Skeletal muscle tissue (tissue), 4 donors: ENCODE data around the gene ADGRB3. TPM values are rescaled to one million over a fixed set of nuclear protein-coding genes. Genes with fewer than 3 reads are reported as not detected.

ENCODE experiments used
- H3K27ac ChIP-seq: one replicate; pipeline ENCODE4 v1.7.0; 2013; ENCODE audit warnings: mild to moderate bottlenecking, low read depth, low read length, inconsistent platforms
- H3K27me3 ChIP-seq, 3 donors: one replicate each; pipeline ENCODE4 v1.7.0; 2013; ENCODE audit warnings: low read length in 3 of 3; ENCODE audit not compliant: control insufficient read depth in 3 of 3, insufficient read depth in 3 of 3
- H3K36me3 ChIP-seq, 3 donors: one replicate each; pipeline ENCODE4 v1.7.0; 2013; ENCODE audit warnings: low read length in 3 of 3; ENCODE audit not compliant: control insufficient read depth in 3 of 3, insufficient read depth in 3 of 3
- H3K4me1 ChIP-seq, 3 donors: one replicate each; pipeline ENCODE4 v1.7.0; 2013; ENCODE audit warnings: low read length in 3 of 3, mild to moderate bottlenecking in 3 of 3; ENCODE audit not compliant: control insufficient read depth in 3 of 3, insufficient read depth in 3 of 3
- H3K4me3 ChIP-seq, 3 donors: one replicate each; pipeline ENCODE4 v1.7.0; 2013; ENCODE audit warnings: low read length in 3 of 3
- H3K9ac ChIP-seq, 3 donors: one replicate each; pipeline ENCODE4 v1.7.0; 2013; ENCODE audit warnings: low read length in 3 of 3, mild to moderate bottlenecking in 3 of 3, moderate library complexity in 2 of 3, low read depth in 1 of 3
- H3K9me3 ChIP-seq, 3 donors: one replicate each; pipeline ENCODE4 v1.7.0; 2013; ENCODE audit warnings: low read length in 3 of 3; ENCODE audit not compliant: control insufficient read depth in 3 of 3
- total RNA-seq: library from RNA; depleted of rRNA; stranded (reverse); fragments of >200 nt; gene quantifications from one replicate; pipeline ENCODE4 v1.2.3, GENCODE V29; 2014
- donor health status: Osteomylitis.

ADGRB3 gene
- total RNA-seq, 1 donor from 2014 or later: 3.1 TPM

DNA sequence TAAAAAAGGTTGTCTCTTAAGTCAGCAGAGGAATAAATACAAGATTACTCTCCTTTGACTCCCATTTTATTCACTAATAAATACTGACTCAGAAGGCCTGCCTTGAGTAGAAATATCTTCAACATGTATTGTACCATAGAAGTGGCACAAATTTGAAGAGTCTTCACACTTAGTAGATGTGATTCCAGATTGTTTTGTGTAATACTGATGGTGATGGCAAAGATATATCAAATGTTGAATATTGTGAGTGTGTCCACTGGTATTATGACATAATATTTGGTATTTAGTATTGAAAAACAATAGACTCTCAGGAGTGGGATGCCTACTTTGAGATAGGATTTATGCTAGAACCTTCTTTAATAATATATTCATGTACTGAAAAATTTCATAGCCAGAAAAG, 7.0 kb downstream of the ADGRB3 start:
- Histone ChIP-seq H3K9me3 (no peaks in the 10 kb centered on the region), H3K4me3 (no peak overlapping the region), H3K36me3 (no peaks in the 10 kb centered on the region), H3K27ac (no peak overlapping the region), H3K9ac (no peak overlapping the region), H3K4me1 (no peaks in the 10 kb centered on the region), H3K27me3 (peaks cover 0 to 29% (median 0%) of the 10 kb centered on the region in 3 donors)

DNA sequence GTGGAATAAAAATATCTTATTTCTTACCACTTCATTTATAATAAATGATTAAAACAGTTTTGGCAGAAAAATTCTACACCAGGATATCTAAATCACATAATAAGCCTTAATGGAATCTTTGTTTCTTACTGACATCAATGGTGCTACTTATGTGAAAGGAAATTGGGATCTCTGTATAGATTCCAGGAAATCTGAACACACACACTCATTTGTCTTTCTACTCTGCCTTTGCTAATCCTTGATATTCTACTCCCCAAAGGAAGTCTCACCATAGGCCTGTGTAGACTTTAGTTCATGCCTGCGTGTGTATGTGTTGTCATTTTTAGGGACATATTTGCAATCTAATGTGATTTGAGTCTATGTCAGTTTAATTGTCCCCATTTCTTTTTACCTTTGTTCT, 7.9 kb downstream of the ADGRB3 start:
- Histone ChIP-seq H3K27ac (no peak overlapping the region), H3K9ac (no peak overlapping the region), H3K36me3 (no peaks in the 10 kb centered on the region), H3K9me3 (no peaks in the 10 kb centered on the region), H3K27me3 (peaks cover 0 to 24% (median 0%) of the 10 kb centered on the region in 3 donors), H3K4me3 (no peak overlapping the region), H3K4me1 (no peaks in the 10 kb centered on the region)

DNA sequence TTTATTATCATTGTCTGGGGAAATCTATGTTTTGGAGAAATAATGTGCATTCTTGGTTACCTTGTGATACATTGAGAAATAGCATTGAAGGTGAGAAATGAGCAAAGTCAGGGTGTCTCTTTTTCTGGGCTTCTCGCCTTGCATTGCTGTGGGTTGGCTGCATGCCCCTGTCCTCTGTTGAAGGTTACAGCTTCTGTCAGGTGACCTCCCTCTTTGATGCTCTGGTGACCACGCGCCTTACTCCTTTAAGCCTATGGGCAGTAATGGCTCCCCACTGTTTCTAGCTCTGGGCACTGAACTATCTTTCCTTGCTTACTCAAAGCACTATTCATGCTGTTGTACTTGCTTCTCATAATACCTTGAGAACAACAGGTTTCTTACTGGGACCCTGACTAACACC, 14.6 kb downstream of the ADGRB3 start:
- no peaks in the 10 kb centered on the region for H3K36me3 ChIP-seq
- H3K4me3 ChIP-seq: no peak overlapping the region
- H3K9me3 ChIP-seq: no peaks in the 10 kb centered on the region
- H3K27me3 ChIP-seq: no peaks in the 10 kb centered on the region
- no peak overlapping the region for H3K27ac ChIP-seq
- H3K4me1 ChIP-seq: no peaks in the 10 kb centered on the region
- H3K9ac ChIP-seq: no peak overlapping the region

DNA sequence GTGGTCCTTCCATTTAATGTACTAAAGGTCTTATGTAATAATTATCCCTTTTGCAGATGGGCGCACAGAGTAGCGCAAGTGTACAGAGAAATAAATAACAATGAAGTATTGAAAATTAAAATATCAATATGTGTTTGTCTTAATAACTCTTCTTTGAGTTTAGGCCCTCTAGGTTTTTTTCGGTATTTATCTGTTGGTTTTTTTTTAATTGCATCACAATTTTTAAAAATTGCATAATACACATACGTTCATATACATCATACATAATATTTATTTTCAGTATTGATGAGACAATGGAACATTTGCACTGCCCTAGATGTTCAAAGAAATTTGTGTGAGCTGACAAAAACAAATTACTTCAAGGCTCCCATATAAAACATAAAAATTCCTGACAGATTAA, 15.1 kb downstream of the ADGRB3 start:
- Histone ChIP-seq H3K9me3 (no peaks in the 10 kb centered on the region), H3K27me3 (no peaks in the 10 kb centered on the region), H3K4me3 (no peak overlapping the region), H3K4me1 (no peaks in the 10 kb centered on the region), H3K9ac (no peak overlapping the region), H3K27ac (no peak overlapping the region), H3K36me3 (no peaks in the 10 kb centered on the region)

DNA sequence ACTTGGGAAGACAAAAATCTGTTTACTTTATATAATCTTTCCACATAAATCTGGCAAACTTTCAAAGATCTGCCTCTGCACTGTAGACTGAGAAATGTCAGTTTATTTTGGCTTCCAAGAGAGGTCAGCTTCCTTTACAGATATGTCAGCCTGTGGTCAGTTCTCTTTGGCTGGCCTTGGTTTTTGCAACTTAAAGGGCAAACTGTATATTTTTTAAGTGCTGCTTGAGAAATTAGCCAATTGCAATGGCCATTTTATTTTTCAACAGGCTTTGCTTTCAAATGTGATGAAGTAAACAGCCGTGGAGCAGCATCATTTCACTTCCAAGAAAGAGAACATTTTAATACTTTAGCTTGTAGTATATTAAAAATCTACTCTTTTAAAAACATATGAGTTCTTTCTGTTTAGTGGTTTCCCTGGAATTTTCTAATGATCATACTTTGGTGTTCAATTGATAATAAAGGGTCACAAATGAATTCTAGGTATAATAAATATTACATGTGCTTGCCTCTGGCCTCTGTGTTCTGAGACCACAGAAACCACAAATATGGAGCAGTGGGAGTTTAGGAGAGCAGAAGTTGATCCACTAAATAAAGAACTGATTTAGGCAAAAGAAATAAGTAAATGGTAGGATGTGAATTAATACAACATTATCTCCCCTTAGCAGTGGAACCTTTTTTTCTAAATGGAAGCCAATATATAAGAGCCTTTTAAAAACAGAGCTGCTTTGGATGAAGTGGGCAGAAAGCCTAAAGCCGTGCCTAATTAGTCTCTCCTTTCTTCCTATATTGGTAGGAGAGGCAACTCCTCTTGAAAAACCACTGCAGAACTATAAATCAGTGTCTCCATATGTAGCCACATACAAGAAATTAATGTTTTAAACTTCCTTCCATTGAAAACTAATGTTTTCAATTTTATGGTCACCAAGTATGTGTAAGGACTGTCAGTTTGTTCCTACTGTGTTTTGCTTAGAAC, 16.2 kb downstream of the ADGRB3 start:
- Histone ChIP-seq H3K27ac (no peak overlapping the region), H3K4me1 (no peaks in the 10 kb centered on the region), H3K4me3 (no peak overlapping the region), H3K9me3 (no peaks in the 10 kb centered on the region), H3K27me3 (no peaks in the 10 kb centered on the region), H3K36me3 (no peaks in the 10 kb centered on the region), H3K9ac (no peak overlapping the region)

DNA sequence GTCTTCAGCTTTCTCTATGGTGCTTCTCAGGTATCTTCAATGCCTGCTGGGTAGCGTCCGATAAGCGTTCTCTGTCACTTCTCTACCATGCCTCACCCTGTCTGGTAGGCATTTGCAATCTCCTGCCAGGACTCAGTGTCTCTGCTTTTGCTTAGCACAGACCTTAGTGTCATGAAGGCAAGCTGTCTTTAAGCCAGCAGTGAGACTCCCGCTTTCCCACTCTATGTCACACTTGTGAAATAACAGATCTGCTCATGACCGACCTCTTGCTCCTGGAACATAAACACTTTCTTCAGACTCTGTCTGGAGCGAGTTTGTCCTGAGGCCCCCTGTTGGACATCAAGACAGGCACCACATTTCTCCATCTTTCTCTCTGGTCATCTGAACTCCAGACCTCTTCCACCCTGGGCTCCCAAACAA, 17.0 kb downstream of the ADGRB3 start:
- H3K9me3 ChIP-seq: no peaks in the 10 kb centered on the region
- H3K9ac ChIP-seq: no peak overlapping the region
- H3K27me3 ChIP-seq: no peaks in the 10 kb centered on the region
- H3K27ac ChIP-seq: no peak overlapping the region
- no peak overlapping the region for H3K4me3 ChIP-seq
- no peaks in the 10 kb centered on the region for H3K36me3 ChIP-seq
- H3K4me1 ChIP-seq: no peaks in the 10 kb centered on the region

DNA sequence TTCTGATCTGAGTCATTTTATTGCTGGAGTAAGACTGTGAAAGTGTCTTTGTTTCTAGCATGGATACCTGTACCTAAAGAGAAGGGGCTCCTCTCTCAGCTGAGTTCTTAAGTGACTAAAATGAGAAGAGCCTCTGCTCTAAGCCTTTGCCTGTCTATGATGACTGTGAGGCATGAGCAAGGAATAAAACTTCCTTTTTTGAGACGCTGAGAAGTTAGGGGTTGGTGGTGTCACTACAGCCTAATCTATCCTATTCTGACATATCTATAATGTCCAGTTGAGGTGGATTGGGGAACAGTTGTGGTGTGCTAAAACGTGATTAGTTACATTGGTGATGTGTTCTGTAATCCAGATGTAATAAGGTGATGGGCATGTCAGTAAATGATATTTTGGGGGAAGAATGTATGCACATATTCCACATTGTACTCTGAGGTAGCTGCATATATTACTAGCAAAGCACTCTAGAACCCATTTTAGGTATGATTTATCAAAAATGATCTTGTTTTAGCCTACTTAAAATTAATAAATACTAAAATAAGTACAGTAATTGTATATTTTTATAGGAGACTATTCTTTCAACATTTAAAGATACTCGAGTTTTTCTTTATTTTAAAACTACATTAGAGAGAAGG, 18.1 kb downstream of the ADGRB3 start:
- no peak overlapping the region for H3K9ac ChIP-seq
- H3K27ac ChIP-seq: no peak overlapping the region
- H3K27me3 ChIP-seq: no peaks in the 10 kb centered on the region
- no peaks in the 10 kb centered on the region for H3K9me3 ChIP-seq
- H3K4me1 ChIP-seq: no peaks in the 10 kb centered on the region
- H3K4me3 ChIP-seq: no peak overlapping the region
- H3K36me3 ChIP-seq: no peaks in the 10 kb centered on the region

DNA sequence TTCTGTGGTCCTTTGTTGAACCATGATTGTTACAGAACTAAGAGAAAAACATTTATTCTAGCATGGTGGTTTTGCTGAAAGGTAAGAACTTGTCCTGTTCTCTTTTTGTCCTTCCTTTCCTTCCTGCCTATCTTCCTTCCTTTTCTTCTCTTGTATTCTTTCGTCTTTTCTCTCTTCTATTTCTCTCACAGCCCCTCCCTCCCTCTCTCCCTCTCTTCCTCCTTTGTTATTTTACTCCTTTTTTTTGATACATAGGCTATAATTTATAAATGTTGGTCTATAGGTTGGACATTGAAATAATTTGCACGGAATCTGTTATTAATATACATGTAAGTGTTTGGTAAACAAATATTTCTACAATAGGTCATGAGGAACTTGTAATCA, 18.6 kb downstream of the ADGRB3 start:
- no peaks in the 10 kb centered on the region for H3K4me1 ChIP-seq
- H3K9ac ChIP-seq: no peak overlapping the region
- no peak overlapping the region for H3K27ac ChIP-seq

DNA sequence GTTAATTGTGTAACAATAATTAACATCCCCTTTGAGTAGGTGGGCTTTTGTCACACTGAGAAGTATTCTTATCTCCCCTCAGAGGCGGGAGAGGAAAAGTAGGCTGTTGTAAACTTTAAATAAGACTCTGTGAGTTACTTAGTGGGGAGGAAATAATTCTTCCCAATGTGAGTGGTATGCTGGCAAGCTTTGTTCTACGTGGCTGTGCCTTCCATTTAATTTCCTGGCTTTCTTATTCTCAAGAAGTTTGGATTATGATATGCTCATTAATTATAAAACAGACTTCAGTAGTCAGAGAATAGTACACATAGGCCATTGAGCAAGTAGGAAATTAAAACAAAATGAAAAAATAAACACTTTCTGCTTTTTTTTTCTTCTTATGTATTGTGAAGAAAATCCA, 19.1 kb downstream of the ADGRB3 start:
- Histone ChIP-seq H3K36me3 (no peaks in the 10 kb centered on the region), H3K4me3 (no peak overlapping the region), H3K9me3 (no peaks in the 10 kb centered on the region), H3K27ac (no peak overlapping the region), H3K27me3 (no peaks in the 10 kb centered on the region), H3K4me1 (no peaks in the 10 kb centered on the region), H3K9ac (no peak overlapping the region)

More for the DNA sequence above, 18.6 kb downstream of the ADGRB3 start:
- H3K27me3 ChIP-seq: no peaks in the 10 kb centered on the region
- no peaks in the 10 kb centered on the region for H3K9me3 ChIP-seq
- H3K4me3 ChIP-seq: no peak overlapping the region
- H3K36me3 ChIP-seq: no peaks in the 10 kb centered on the region

DNA sequence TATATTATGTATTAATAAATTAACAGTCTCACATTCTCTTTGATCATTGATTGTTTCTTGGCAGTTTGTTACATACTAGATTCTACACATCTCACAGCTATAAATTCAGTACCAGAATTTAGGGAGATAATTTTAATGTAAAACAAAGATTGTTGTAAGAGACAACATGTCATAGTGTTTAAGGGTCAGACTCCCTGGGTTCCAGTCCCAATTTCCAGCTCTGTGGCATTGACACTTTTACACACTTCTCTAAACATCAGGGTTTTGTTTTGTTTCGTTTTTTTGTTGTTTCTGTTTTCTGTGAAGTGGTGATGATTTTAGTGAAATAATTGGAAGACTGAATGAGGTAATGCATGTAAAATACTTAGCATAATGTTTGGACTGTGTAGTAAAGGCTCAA, 19.9 kb downstream of the ADGRB3 start:
- H3K27me3 ChIP-seq: no peaks in the 10 kb centered on the region
- H3K4me1 ChIP-seq: no peaks in the 10 kb centered on the region
- H3K27ac ChIP-seq: no peak overlapping the region
- no peak overlapping the region for H3K9ac ChIP-seq
- no peaks in the 10 kb centered on the region for H3K36me3 ChIP-seq
- H3K9me3 ChIP-seq: no peaks in the 10 kb centered on the region
- no peak overlapping the region for H3K4me3 ChIP-seq
